Smooth muscle cell of the brain vasculature (primary cell): Measurements from ENCODE around the gene MAP4K4.

Experiments
- DNase-seq: peaks from one replicate; pipeline ENCODE4 v3.0.0-alpha.2; 2012; ENCODE audit warnings: low read depth, low spot score

MAP4K4 gene

DNA sequence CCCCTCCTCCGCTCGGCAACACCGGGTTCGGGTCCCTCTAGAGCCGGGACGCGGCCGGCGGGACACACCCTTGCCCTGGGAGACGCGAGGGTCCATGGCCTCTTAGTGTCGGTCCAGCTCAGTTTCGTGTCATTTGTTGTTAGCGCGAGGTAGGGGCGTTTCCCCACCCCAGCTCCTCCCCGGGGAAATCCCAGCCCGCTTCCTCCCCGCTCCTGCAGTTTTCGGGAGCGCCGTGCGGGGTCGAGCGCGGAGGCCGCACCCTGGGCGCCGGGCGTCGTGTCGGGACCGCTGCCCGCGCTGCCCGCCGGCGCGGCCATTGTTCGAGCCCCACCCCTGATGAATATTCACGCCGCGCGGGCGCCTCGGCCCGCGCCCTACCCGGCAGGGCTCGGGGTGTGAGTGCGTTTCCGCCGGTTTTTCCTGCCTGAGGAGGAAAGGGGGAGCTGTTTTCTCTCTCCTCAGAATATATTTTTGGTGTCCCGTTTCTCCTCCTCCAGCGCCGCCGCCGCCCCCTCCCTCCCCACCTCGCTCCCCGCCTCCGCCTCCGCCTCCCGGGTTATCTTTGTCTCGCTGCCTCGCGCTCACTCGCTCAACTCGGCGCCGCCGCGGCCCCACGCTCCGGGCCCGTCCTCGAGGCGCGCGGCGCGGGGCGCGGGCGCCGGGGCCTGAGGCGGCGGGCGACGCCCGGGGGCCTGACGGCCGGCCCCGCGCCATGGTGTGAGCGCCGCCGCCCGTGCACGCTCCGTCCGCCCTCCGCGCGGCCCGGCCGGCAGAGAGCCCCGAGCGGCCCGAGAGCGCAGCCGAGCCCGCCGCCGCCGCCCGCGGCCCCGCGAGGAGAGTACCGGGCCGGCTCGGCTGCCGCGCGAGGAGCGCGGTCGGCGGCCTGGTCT is at the start of gene MAP4K4:
TSS of gene MAP4K4 (plus strand) at position 584 of the 890 bp plus-strand sequence. CDS start 374 bp downstream, outside the sequence.
- DNase-seq: peak; percentile 46

DNA sequence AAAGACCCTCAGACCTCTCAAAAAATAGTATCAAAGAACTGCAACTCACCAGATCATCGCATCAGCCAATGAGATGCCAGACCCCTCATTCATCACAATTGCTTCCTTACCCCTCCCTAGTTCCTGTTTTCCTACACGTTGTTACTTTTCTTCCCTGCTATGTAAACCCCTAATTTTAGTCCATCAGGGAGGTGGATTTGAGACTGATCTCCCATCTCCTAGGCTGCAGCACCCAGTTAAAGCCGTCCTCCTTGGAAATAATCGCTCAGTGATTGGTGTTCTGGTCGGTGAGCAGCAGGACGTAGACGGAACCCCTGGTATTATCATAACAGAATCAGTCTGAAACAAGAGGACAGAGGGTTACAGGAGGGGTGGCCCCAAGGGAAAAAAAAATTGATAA is 44.0 kb upstream of the MAP4K4 start:
- DNase-seq: no peak

DNA sequence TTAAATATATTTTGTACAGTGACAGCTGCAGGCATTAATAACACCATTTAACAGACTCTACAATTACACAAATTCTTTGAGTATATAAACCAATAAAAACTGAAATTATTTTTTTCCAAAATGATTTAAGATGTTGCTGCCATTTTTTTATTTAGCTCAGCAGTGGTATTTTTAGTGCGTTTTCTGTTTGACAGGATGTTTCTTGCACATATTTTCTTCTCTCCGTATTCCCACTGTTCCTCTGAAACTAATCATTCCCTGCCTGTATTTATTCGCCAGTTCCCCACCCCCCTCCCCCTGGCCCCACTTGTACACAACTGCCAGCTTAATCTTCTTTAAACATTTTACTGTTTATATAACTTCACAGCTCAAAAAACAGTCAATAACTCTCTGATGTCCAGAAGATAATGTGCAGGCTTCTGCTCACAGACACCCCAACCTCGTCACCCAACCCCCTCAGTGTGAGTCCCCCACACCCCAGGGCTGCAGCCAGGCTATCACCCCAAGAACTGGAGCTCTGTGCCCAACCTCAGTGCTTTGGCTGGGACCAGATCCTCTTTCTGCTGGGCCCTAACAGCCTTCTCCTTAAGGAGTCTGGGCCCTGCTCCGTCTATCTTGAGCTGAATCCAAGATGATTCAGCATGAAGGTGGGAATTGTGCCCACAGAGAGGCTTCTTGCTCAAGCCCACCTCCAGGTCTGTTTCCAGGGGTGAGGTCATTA is 41.6 kb upstream of the MAP4K4 start:
- DNase-seq: no peak

DNA sequence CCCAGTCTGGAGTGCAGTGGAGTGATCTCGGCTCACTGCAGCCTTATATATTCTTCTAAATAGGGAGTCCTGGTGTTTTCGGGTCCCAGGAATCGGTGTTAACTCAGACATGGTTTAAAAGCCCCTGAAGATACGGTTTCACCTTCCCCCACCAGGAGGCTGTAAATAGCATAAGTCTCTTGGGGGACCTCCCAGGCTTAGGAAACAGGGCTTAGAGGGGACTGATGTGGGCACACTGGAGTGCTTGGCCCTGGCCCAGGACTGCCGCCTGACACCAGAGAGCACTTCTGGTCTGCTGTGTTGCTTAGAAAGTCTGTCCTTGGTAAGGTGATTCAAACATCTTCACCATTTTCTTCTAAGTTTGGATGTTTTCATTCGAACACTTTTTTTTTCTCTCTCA is 39.7 kb upstream of the MAP4K4 start:
- no peak for DNase-seq

DNA sequence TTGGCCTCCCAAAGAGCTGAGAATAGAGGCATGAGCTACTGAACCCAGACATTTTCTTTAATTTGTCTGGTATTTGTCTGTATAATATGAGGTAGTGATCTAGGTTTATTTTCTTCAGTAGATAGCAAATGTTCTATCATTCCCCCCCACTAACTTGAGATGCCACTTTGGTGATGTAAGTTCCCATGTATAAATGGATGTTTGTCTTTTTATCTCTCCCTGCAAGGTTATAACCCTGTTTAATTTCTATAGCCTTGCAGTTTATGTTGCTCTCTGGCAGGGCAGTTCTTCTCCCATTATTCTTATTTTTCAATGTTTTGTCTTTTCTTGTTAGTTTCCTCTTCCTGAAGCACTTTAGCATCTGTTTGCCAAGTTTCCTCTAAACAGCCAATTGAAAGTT is 39.1 kb upstream of the MAP4K4 start:
- no peak for DNase-seq

DNA sequence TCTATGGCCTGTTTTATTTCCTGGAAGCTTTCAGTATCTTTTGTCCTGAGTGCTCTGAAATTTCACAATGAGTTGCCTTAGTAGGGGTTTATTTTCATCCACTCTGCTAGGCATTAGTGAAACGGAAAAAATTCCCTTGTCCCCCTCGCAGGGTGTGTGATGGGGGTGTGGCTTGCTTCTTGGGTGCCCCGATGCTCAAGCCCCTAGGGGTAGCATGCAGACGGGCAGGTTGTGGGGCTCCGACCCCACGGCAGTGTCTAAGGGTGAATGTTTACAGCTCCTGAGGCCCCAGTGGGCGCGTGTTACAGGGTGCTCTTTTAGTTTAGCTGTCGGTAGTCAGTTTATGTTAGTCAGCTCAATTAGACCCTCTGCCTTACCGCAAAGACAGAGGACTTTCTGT is 32.2 kb upstream of the MAP4K4 start:
- DNase-seq: no peak

DNA sequence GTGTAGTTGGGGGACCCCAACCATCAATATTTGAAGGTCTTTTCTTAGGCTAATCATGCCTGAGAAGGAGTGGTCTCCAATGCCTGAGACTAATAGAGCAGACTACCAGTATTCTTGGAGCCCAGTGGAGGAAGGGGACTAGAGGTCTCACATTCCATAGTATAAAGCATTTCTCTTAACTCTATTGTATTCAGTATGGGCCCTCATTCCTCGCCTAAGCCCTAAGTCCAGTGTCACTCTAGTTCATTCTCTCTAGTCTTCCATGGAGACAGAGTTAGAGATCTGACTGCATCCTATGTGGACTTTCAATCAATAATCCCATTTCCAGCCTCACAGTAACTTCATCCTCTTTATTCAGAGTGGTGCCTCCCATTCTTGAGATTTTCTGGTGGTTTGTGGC is 29.7 kb upstream of the MAP4K4 start:
- DNase-seq: no peak

DNA sequence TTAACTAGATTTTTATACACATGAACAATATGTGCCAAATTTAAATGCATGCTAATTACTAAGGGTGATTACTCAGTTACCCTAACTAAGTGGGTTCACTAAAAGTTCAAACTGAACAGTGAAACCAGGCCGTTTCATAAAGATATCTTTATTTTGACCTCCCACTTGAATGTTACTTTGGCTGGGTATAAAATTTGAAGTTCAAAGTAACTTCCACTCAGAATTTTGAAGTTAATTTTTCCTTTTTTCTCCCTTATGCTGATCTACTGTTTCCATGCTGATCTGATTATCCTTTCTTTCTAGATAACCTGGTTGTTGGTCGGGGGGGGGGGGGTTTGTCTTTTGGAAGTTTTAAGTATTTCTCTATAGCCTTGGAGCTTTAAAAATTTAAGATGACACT is 25.5 kb upstream of the MAP4K4 start:
- DNase-seq: no peak

DNA sequence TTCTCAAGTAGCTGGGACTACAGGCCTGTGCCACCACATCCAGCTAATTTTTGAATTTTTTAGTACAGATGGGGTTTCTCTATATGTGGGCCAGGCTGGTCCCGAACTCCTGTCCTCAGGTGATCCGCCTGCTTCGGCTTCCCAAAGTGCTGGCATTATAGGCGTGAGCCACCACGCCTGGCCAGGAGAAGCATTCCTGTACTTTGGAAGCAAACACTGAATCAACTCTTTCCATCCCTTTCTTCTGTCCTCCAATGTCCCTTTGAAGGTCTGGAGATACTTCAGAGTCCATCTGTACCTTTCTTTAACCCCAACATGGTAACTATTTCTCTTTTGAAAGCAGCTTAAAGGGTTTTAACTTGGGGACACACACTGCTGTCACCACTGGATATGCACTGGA is 23.6 kb upstream of the MAP4K4 start:
- no peak for DNase-seq

DNA sequence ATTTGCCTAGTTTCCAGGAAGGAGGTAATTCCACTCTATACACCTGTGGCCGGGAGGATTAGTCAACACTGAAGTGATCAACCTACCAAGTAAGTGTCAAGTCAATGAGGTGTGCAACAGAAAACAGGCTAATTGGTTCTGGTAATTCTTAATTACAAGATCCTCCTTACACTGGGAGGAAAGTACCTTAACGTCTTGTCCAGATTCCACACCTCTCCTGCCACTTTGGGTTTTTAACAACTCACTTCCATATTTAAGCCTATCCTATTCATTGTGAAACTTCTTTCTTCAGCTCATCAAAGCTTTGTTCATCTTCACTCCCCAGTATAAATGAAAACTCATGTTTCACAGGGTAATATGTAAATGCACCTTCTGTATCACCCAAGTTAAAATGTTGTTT is 22.0 kb upstream of the MAP4K4 start:
- DNase-seq: no peak

DNA sequence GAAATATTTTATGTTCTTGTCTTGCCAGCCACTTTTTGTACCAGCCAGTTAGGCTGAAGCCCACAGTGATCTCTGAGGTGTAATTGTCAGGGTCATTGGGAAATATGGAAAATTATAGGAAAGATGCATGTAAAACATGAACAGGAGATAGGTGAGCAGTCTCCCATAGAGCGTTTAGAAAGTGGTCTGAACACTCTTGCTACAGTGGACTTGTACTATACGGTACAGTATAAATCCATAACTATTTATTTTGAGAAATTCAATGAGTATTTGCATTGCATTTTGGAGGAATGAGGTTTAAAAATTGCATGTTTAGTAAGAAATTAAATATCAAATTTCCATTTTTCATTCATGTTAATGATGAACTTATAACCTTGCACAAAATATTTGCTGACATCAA is 20.8 kb upstream of the MAP4K4 start:
- no peak for DNase-seq

DNA sequence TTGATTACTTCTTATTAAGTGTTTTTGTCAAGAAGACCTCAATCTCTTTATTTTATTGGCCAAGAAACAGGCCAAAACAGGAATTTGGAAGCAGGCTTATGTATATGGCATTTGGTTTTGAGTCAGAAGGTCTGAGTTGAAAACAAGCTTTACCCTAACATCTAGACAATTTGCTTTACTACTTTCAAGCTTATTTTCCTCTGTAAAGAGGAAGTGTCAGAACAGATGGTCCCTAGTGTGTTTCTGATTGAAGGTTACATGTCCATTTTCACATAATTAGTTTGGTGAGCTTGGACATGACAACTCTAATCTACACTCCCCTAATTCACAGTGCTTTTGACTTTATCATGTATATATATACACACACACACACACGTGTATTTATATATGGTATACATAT is 19.8 kb upstream of the MAP4K4 start:
- DNase-seq: no peak

DNA sequence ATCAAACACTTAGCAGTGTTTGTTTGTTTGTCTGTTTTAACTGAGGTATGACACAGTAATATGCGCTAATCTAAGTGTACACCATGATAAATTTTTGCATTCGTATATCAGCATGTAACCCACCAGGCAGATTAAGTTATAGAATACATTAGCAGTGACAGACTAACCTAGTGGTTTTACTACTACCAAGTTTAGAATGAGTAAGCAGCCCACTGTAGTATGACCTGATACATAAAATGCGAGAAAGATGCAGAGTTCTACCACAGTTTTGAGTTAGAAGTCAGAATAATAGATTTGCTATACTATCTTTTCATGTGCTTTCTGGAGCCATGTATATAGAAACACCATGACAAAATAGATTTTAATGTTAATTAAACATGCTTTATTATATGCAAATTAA is 19.1 kb upstream of the MAP4K4 start:
- no peak for DNase-seq

DNA sequence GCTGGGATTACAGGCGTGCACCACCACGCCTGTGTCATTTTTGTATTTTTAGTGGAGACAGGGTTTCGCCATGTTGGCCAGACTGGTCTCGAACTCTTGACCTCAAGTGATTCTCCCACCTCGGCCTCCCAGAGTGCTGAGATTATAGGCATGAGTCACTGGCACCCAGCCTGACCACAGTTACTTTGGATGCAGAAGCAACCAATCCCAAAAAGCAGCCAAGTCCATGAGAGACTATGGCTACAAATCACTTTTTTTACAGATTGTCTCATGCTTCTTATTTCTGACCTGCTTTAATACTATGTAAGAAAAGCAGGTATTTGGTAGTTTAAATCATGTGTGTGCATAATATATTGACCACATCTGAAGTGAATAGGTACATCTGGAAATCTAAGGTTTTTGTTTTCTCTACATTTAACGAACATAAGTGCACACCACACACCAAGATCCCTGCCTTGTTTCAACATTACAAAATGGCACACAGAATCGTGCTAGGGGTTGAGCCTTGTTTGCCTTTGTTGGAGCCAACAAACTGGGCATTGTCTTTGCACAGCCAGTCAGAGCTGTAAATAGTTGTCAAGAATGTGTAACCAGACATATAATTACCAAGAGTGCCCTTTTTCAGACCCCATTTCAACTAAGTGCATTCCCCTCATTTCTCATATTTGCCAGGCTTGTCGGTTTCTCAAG is 18.3 kb upstream of the MAP4K4 start:
- no peak for DNase-seq

DNA sequence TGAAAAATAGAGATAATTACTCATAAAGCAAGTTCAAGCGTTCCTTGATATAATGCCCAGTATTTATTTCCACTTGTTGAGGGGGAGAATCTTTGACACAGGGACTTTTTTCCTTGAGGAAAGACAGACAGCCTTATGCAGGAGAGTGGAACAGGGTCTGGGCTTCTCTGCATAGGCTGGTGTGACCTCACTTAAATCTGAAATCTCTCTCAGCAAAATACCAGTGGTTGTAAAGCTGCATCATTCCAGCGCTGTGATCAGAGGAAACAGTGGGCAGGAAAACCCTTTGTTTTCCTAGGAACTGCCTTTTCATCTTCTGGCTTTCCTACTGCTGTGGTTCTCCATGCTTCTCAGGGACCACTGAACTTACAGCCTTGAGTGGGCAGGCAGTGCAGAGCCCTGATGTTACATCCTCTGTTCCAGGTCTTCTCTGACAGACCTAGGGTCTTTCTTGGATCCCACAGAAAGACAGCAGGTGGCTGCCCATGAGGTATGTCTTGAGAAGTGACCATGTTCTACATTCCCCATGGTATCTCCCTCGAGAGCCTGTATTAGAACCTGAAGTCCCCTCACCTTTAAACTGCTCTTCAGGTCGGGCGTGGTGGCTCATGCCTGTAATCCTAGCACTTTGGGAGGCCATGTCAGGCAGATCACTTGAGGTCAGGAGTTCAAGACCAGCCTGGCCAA is 17.6 kb upstream of the MAP4K4 start:
- DNase-seq: no peak

DNA sequence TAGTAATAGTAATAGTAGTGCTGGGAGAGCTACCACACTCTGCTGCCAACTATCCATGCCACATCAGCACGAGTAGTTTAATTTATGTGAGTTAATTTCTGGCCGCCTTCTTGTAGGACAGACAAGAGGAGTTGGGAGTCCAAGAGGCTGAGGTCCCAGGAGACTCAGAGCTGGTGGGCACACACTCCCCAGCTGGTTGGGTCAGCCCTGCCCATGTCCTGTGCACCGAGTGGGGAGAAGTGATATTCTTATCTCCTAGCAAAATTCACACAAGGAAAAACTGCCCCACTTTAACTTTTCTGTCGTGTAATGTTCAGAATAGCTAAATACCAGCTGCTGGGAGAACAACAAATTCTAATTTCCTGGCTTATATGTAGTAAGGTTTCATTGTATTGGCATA is 15.2 kb upstream of the MAP4K4 start:
- DNase-seq: no peak

DNA sequence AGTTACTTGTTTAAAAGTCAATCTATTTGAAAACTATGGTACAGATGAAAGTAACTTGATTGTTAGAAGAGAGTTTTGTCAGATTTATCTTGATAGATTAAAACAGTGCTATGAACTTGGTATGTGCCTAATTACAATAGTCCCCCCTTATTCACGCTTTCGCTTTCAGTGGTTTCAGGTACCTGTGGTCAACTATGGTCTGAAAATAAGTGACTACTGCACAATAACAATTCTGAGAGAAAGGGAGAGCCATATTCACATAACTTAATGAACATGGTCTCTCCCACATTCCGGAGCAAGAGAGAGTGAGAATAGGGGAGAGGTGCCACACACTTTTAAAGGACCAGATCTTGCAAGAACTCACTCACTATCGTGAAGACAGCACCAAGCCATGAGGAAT is 13.2 kb upstream of the MAP4K4 start:
- no peak for DNase-seq

DNA sequence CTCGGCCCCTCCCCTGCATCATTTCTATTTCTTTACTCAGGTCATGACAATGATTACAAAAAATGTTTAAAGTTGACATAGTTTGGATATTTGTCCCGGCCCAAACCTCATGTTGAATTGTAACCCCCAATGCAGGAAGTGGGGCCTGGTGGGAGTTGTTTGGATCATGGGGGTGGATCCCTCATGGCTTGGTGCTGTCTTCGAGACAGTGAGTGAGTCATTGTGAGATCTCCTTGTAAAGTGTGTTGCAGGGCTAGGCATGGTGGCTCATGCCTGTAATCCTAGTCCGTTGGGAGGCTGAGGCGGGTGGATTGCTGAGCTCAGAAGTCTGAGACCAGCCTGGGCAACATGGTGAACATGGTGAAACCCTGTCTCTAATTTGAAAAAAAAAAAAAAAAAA is 9.2 kb upstream of the MAP4K4 start:
- DNase-seq: no peak

DNA sequence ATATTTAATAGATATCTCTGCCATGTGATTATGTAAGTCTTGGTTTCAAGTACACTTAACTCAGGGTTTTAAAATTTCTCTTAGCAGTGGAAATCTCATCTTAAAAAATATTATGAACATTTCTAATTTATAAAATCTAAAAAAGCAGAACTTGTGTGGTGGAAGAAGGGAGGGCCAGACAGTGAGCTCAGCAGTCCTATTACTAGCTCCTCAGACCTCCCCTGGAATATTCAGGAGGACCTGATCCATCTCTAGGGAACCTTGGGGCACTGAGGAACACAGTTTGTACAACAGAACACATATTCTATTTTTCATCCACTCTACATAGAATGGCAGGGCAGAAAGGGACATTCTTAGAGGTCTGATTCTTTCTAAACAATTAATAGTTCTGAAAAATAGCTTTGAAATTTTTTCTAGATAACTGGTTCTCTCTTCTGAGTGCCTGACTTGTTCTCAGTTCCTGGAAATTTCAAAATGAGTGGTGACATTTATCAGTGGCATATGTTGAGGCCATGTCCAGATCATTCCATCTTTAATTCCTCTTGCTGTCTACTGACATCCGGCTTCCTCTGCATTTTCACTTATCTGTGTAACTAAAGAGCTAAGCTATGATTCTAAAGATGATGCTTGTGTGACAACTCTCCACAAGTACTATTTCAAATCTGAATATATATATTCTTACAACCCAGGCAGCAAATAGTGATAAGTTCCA is 8.2 kb upstream of the MAP4K4 start:
- DNase-seq: no peak

DNA sequence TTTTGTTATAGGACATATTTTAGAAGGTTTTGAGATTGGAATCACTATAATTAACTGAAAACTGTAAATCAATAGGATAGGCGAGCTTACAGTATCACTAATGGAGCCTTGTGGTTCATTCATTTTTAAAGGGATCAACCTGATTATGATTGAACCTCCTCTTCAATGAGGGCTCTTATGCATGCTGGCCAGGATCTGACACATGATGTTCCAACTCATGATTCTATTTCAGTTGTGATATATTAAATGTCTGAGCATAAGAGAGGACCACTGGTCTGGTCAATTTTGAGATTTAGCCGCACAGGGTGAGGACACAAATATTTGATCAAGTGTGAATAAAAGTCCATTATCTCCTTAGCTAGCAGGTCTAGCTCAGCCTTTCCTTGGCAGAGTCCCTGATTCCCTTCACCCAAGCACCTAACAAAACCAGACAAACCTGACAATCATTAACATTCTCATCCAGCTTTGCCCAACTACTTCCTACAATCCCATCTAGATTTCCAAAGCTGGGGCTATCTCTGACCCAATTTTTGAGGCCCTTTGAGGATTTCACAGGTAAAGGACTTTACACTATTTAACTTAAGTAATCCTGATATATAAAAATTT is 6.9 kb upstream of the MAP4K4 start:
- DNase-seq: no peak

DNA sequence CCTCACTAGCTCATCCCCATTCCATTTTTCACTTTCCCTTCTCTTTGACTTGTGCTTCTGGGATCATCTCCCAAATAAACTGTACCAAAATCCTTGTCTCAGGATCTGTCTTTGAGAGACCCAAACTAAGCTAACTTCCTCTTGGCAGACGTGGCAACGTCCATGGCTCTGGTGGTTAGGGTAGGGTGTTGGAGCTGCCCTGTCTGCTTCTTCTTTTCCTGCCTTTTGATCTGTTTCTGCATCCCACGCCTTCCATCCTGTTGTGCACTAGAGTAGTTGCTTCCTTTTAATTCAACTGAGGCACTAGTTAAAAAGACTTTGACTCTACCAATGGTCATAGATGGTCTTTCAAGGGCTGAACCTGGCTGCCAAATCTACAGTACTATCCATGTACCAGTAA is 5.5 kb upstream of the MAP4K4 start:
- no peak for DNase-seq
